ENCODE data around the gene MPDZ. TPM values are rescaled to one million over a fixed set of nuclear protein-coding genes. Genes with fewer than 3 reads are reported as not detected.

MPDZ gene
- total and polyA plus RNA-seq, 2 experiments from 2014 or later: 33.0 to 43.1 TPM

GRCh38 chr9:13241283-13241682 lies 38.2 kb downstream of the MPDZ start (continued):
- no peak for TF ChIP-seq REST (IDR thresholded peaks at IDR 0.05; ENCODE audit: unreplicated experiment)
- no peak for TF ChIP-seq EZH2phosphoT487 (IDR thresholded peaks at IDR 0.05; ENCODE audit: unreplicated experiment)
- TF ChIP-seq NANOG (IDR thresholded peaks at IDR 0.05; ENCODE audit: borderline replicate concordance): no peak
- TF ChIP-seq ZNF114 (CRISPR knock-in tag; IDR thresholded peaks at IDR 0.05): no peak

DNA sequence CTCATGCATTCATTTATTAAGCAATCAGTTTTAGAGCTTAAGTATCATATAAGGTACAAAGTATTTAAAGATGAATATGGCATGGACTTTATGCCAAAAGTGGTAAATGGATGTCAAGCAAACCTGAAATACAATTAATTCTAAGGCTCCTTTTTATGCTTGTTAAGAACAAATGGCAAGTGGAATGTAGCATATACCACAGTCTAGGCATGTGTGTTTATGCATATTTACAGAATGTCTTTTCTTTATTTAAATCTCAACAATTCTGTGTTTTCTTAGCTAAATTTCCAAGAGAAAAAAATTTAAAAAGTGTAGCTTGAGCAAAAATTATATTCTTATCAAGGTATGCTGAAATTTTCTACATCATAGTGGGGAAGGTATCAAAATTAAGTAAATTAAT lies 39.8 kb downstream of the MPDZ start:
- Histone ChIP-seq H3K9me2 (ENCODE audit: insufficient read depth) (no peaks in the 10 kb centered on the region), H3F3A (replicated peaks; ENCODE audit: low read depth) (no peaks in the 10 kb centered on the region), H3K4me1 (ENCODE audit: insufficient read depth) (no peaks in the 10 kb centered on the region), H3K4me3 (no peak overlapping the region), H3K27ac (ENCODE audit: low read depth) (no peak overlapping the region), H2AFZ (no peak overlapping the region), H4K20me1 (replicated peaks; ENCODE audit: insufficient read depth) (no peaks in the 10 kb centered on the region), H3K27me3 (ENCODE audit: insufficient read depth) (no peaks in the 10 kb centered on the region), H3K4me2 (no peak overlapping the region), H3K79me2 (replicated peaks; ENCODE audit: insufficient read depth) (no peaks in the 10 kb centered on the region), H3K36me3 (ENCODE audit: insufficient read depth) (no peaks in the 10 kb centered on the region)
- Mint-ChIP-seq H3K9me3 (no peaks in the 10 kb centered on the region), H3K4me1 (no peaks in the 10 kb centered on the region), H3K27ac (no peak overlapping the region), H3K36me3 (ENCODE audit: low read depth) (no peaks in the 10 kb centered on the region; the same call in 1 of the 3 replicates), H3K27me3 (ENCODE audit: insufficient read depth, low read depth, poor library complexity) (no peaks in the 10 kb centered on the region), H3K4me3 (no peak overlapping the region)
- DNase-seq (ENCODE audit: low spot score) (no peak), ATAC-seq (no peak)
- TF ChIP-seq, protein P1, sequence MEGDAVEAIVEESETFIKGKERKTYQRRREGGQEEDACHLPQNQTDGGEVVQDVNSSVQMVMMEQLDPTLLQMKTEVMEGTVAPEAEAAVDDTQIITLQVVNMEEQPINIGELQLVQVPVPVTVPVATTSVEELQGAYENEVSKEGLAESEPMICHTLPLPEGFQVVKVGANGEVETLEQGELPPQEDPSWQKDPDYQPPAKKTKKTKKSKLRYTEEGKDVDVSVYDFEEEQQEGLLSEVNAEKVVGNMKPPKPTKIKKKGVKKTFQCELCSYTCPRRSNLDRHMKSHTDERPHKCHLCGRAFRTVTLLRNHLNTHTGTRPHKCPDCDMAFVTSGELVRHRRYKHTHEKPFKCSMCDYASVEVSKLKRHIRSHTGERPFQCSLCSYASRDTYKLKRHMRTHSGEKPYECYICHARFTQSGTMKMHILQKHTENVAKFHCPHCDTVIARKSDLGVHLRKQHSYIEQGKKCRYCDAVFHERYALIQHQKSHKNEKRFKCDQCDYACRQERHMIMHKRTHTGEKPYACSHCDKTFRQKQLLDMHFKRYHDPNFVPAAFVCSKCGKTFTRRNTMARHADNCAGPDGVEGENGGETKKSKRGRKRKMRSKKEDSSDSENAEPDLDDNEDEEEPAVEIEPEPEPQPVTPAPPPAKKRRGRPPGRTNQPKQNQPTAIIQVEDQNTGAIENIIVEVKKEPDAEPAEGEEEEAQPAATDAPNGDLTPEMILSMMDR (conservative IDR thresholded peaks at IDR 0.05; ENCODE audit: low read depth in 2 of 2): no peak
- no peak for TF ChIP-seq ZNF114 (CRISPR knock-in tag; IDR thresholded peaks at IDR 0.05)
- no peak for TF ChIP-seq ZNF331 (CRISPR knock-in tag; IDR thresholded peaks at IDR 0.05; ENCODE audit: low read depth)
- no peak for TF ChIP-seq STAT1 (IDR thresholded peaks at IDR 0.05; ENCODE audit: unreplicated experiment)
- TF ChIP-seq EZH2phosphoT487 (IDR thresholded peaks at IDR 0.05; ENCODE audit: unreplicated experiment): no peak
- TF ChIP-seq ETS1 (IDR thresholded peaks at IDR 0.05): no peak
- TF ChIP-seq EZH2 (IDR thresholded peaks at IDR 0.05; ENCODE audit: low read depth, unreplicated experiment): no peak
- no peak for TF ChIP-seq NANOG (IDR thresholded peaks at IDR 0.05; ENCODE audit: borderline replicate concordance)
- no peak for TF ChIP-seq JUNB (IDR thresholded peaks at IDR 0.05; ENCODE audit: unreplicated experiment)
- no peak for TF ChIP-seq REST (IDR thresholded peaks at IDR 0.05; ENCODE audit: unreplicated experiment)

All from GM23338 (cell line).